Hippocampal formation (tissue), 2 donors: Measurements from ENCODE around the gene SIAH3.
"Not testable (repeated sequence)": the region's sequence is repeated elsewhere in the genome, so short reads cannot be mapped to it uniquely, and the experiment has no call there.

Experiments
- DNase-seq, 2 donors: peaks; one replicate each; lab custom pipeline; 2025; lab: John Stamatoyannopoulos, UW

SIAH3 gene

GRCh38 chr13:45851171-45851921 is at the start of gene SIAH3:
Gene SIAH3 (minus strand): TSS chr13:45851753. CDS start chr13:45851629, 124 bp downstream.
- peak in 1 of 2 donors; percentile 21 for DNase-seq

GRCh38 chr13:45899406-45899805 is 47.9 kb upstream of the SIAH3 start:
- no peak for DNase-seq

- no peak for DNase-seq
Measured at GRCh38 chr13:45897562-45897961, 46.0 kb upstream of the SIAH3 start.

- DNase-seq: no peak
Measured at GRCh38 chr13:45896285-45896684, 44.7 kb upstream of the SIAH3 start.

GRCh38 chr13:45895881-45896280 is 44.3 kb upstream of the SIAH3 start:
- DNase-seq: no peak

- DNase-seq: no peak
Measured at GRCh38 chr13:45892513-45892912, 41.0 kb upstream of the SIAH3 start.

GRCh38 chr13:45889590-45890243 is 38.2 kb upstream of the SIAH3 start:
- no peak for DNase-seq

GRCh38 chr13:45886466-45886865 is 34.9 kb upstream of the SIAH3 start:
- no peak for DNase-seq

- no peak for DNase-seq
Measured at GRCh38 chr13:45885194-45885593, 33.6 kb upstream of the SIAH3 start.

GRCh38 chr13:45882626-45883025 is 31.1 kb upstream of the SIAH3 start:
- no peak for DNase-seq

GRCh38 chr13:45881353-45881752 is 29.8 kb upstream of the SIAH3 start:
- no peak for DNase-seq

GRCh38 chr13:45880242-45880641 is 28.7 kb upstream of the SIAH3 start:
- DNase-seq: no peak

- no peak for DNase-seq
Measured at GRCh38 chr13:45879666-45880065, 28.1 kb upstream of the SIAH3 start.

- DNase-seq: peak in 1 of 2 donors; percentile 4
Measured at GRCh38 chr13:45878966-45879365, 27.4 kb upstream of the SIAH3 start.

- no peak for DNase-seq
Measured at GRCh38 chr13:45876781-45877180, 25.2 kb upstream of the SIAH3 start.

GRCh38 chr13:45875951-45876350 is 24.4 kb upstream of the SIAH3 start:
- DNase-seq: no peak

- no peak for DNase-seq
Measured at GRCh38 chr13:45873491-45874325, 22.2 kb upstream of the SIAH3 start.

GRCh38 chr13:45872566-45872965 is 21.0 kb upstream of the SIAH3 start:
- no peak for DNase-seq

GRCh38 chr13:45871201-45871600 is 19.6 kb upstream of the SIAH3 start:
- not testable (repeated sequence) for DNase-seq

GRCh38 chr13:45870232-45870631 is 18.7 kb upstream of the SIAH3 start:
- no peak for DNase-seq

- DNase-seq: no peak
Measured at GRCh38 chr13:45865414-45865813, 13.9 kb upstream of the SIAH3 start.
